Measurements from ENCODE around the gene NME3.

Gene NME3

DNA sequence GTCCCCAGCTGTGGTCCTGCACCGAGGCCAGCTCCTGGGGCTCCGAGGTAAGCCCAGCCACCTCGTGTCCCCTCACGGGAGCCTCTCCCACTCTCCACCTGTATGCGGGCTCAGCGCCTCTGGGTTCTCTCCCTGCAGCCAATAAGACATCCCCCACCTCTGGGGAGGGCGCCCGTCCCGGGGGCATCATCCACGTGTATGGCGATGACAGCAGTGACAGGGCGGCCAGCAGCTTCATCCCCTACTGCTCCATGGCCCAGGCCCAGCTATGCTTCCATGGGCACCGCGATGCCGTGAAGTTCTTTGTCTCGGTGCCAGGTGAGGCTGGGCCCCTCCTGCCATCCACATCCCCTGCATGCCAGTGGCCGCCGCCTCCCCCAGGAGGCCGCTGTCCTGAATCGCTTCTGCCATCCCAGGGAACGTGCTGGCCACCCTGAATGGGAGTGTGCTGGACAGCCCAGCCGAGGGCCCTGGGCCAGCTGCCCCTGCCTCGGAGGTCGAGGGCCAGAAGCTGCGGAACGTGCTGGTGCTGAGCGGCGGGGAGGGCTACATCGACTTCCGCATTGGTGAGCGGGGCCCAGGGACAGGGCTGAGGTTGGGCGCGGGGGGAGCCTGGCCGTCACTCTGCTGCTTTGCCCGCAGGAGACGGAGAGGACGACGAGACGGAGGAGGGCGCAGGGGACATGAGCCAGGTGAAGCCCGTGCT lies 3.1 kb downstream of the NME3 start:
- DNase-seq, result no peak

DNA sequence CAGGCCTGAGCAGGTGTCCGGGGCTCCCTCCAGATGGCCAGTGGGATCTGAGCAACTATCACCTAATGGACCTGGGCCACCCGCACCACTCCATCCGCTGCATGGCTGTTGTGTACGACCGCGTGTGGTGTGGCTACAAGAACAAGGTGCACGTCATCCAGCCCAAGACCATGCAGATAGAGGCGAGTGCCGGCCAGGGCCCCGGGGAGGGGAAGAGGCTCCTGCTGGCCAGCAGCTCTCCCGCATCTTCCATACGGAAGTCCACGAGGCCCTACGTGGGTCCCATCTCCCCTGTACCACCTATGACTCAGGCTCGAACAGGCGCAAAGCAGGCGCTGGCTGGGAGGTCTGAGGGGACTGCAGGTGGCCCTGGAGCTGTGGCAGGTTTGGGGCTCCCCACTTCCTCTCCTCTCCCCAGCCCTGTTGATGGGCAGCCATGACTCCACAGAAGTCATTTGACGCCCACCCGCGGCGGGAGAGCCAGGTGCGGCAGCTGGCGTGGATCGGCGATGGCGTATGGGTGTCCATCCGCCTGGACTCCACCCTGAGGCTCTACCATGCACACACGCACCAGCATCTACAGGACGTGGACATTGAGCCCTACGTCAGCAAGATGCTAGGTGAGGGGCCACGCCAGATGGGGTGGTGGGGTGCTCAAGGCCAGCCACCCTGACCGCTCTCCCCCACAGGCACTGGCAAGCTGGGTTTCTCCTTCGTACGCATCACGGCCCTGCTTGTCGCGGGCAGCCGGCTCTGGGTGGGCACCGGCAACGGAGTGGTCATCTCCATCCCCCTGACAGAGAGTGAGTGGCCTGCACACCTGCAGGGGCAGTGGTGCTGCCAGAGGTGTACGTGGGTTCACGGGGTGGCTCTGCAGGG lies 4.0 kb downstream of the NME3 start:
- no peak for DNase-seq

GRCh38 chr16:1766701-1767100 lies 4.6 kb downstream of the NME3 start:
- no peak for DNase-seq

DNA sequence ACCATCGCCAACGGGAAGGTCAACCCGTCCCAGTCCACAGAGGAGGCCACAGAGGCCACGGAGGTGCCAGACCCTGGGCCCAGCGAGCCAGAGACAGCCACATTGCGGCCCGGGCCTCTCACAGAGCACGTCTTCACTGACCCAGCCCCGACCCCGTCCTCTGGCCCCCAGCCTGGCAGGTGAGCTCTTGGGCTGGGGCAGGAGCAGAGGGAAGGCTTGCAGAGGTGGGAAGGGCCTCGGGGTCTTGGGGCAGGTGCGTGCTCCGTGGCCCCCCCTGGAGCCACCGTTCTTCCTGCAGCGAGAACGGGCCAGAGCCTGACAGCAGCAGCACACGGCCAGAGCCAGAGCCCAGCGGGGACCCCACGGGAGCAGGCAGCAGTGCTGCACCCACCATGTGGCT lies 5.1 kb downstream of the NME3 start:
- DNase-seq, result no peak

GRCh38 chr16:1765826-1766225 lies 5.5 kb downstream of the NME3 start:
- DNase-seq, result no peak

GRCh38 chr16:1764971-1765370 lies 6.4 kb downstream of the NME3 start:
- DNase-seq, result no peak

DNA sequence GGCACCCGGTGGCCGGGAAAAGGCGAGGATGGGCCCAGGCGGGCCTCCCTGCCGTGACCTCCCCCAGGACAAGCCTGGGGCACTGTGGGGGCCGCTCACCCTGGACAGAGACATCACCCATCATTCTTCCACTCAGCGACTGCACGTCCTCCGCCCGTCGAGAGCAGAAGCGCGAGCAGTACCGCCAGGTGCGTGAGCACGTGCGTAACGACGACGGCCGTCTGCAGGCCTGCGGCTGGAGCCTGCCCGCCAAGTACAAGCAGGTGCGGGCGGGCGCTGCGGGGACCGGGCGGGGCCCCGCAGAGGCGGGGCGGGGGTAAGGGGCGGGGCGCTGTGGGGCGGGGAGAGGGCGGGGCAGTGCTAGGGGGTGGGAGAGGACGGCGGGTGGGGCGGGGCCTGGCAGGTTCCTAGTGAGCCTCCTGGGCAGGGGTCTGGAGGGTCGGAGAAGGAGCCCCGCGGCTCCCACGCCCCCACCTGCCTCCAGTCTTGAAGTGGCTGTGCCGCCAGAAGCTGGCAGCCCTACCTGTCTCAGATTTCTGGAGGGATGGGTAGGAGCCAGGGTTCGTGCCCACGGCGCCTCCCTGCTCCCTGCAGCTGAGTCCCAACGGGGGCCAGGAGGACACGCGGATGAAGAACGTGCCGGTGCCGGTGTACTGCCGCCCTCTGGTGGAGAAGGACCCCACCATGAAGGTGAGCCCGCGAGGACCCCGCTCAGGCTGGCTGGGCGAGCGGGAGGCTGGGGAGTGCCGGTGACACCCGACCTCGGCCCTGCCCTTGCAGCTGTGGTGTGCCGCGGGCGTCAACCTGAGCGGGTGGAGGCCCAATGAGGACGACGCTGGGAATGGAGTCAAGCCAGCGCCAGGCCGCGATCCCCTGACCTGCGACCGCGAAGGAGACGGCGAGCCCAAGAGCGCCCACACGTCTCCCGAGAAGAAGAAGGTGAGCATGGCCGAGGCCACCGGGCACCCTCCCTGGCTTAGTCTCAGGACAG lies 7.5 kb downstream of the NME3 start:
- DNase-seq, result peak; percentile 61

DNA sequence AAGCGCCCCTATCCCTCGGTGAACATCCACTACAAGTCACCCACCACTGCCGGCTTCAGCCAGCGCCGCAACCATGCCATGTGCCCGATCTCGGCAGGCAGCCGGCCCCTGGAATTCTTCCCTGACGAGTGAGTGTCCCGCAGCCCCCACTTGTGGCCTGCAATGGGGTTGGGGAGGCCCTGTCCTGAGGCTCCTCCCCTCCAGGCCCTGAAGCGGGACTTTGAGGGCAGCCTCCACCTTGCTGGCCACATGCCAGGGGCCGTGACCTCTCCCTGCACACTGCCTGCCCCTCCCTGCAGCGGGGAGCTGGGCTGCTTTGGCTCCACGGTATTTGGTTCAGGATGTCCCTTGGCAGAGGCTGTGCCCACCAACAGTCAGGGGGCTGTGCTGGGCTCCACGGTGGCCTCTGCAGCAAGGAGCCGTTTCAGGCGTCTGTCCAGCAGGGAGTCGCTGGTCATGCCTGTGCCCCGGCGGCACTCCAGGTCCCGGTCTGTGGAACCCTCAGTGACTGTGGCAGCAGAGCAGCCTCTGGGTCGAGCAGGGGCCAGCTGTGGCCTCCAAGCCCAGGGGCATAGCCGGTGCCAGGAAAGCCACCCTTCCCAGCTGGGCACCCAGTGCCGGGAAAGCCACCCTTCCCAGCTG lies 8.3 kb downstream of the NME3 start:
- DNase-seq, result no peak

DNA sequence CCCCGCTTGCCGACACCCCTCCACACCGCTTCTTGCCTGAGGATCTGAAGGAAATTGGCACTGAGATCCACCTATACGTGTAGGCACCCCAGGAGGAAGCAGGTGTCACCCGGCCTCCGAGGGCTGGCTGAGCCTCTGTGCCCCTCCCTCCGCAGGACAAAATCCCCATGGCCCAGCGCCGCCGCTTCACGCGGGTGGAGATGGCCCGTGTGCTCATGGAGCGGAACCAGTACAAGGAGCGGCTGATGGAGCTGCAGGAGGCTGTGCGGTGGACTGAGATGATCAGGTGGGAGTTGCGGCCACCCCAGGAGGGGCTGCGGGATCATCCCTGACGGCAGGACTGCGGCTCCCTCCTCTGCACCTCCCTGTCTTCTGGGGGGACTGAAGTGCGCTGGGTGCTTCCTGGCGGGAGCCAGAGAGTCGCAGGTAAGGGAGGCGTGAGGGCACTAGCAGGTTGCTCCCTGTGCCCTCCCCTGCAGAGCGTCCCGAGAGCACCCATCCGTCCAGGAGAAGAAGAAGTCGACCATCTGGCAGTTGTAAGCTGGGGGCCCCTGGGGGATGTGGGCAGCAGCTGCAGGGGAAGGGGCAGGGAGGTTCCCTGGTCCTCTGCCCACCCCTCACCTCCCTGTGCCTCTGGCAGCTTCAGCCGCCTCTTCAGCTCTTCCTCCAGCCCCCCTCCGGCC lies 9.0 kb downstream of the NME3 start:
- DNase-seq, result no peak

- no peak for DNase-seq
These were observed 9.6 kb downstream of the NME3 start for GRCh38 chr16:1761751-1762150.

- DNase-seq, result peak; percentile 40
These were observed 10.4 kb downstream of the NME3 start for GRCh38 chr16:1760911-1761310.

GRCh38 chr16:1759511-1759910 lies 11.8 kb downstream of the NME3 start:
- DNase-seq, result no peak

DNA sequence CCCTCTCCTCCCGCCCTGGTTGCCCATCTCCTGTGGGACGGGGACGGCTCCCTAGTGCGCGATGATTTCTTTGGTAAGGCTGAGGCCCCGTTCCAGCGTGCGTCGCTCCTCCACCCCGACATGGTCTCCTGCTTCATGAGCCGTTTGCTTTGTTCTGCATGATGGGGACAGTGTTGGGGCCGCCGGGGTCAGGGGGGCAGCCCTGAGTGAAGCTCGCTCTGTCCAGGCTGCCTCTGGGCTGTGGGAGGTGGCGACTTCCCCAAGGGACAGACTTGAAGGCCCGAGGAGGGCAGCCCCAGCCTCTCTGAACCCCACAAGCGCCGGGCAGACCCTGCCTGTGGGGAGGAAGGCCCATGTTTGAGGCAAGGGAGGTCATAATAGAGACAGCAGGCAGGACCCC lies 12.4 kb downstream of the NME3 start:
- peak; percentile 36 for DNase-seq

DNA sequence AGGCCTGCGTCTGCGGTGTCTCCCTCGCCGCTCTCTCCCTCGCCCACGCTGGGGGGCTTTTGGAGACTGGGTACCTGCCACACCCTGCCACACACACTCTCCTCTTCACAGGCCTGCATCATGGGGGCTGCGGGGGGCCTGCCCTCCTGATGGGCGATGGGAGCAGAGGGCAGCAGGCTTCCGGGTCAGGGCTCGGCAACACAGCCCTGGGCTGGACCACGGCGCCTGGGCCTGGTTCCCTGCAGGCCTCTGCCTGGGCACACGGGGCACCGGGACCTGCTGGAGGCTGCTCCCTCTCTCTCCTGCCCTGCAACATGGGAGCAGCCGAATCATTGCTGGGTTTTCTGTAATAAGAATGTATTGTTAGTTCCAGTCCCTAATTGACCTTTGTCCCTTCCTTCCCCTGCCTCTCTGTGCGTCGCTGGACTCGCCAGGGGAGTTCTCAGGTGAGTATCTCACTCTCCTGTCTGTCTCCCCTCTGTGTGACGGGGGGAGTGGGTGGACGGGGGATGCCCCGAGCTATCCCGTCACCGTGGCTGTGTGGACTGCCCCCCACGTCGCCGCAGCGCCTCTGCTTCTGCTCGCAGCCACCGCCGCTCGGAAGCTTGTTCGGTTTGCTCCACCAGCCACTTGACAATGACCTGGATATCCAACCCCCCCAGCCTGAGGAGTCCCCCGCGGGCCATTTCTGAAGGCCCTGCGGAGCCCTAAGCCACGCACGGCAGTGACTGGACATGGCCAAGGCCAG lies 13.5 kb downstream of the NME3 start:
- DNase-seq, result no peak

DNA sequence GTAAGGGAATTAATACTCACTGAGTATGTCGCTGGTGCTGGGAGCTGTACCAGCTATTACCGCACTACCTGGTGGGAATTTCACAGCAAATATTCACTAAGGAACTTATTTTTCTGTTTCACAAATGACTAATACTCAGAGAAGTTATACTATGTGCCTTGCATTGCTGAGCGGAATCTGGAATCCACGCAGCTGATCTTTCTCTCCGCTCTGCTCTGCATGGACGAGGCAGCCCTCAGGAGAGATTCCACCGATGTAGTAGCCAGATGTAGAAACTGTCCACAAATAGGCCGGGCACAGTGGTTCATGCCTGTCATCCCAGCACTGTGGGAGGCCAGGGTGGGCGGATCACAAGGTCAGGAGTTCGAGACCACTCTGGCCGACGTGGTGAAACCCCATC lies 17.1 kb downstream of the NME3 start:
- DNase-seq, result no peak

GRCh38 chr16:1752853-1753252 lies 18.5 kb downstream of the NME3 start:
- DNase-seq, result no peak

- no peak for DNase-seq
These were observed 19.4 kb downstream of the NME3 start for GRCh38 chr16:1751946-1752345.

GRCh38 chr16:1749152-1750117 lies 21.9 kb downstream of the NME3 start:
- DNase-seq, result no peak

DNA sequence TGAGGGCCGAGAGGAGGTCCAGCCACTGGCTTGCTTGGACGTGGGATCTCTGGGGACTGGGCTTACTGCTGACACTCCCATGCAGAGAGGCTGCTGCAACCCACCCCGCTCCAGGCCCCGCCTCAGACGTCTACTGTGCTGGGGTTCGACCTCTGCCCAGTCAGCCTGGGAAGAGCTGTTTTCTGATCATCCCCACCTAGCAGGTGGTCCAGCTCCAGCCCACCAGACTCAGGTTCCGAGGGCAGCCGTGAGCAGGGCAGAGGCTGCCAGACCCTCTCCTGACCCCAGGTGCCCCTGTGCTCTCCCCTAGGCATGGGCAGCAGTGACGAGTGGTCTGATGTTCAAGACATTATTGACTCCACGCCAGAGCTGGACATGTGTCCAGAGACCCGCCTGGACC lies 23.4 kb downstream of the NME3 start:
- DNase-seq, result no peak

DNA sequence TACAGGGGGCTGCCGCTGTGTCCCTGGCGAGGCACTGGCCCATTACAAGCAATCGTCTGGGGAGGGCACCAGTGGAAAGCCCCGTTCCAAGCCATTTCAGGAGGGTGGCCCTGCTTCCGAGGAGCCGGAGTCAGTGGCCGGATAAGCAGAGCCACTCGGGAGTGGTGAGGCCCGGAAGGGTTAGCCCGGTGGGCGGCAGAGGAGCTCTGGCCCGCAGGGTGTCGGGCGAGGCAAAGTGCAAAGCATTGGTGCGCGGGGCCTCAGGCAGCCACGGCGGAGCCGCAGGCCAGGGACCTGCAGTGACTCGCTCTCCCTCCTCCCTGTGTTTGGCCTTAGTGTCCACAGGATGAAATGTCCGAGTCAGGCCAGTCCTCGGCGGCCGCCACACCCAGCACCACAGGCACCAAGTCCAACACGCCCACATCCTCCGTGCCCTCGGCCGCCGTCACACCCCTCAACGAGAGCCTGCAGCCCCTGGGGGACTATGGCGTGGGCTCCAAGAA lies 24.6 kb downstream of the NME3 start:
- DNase-seq, result no peak

All from right forelimb (tissue), 1 donor.